Measurements from ENCODE around the gene CTBP2. TPM values are rescaled to one million over a fixed set of nuclear protein-coding genes. Genes with fewer than 3 reads are reported as not detected.

The CTBP2 gene
- total and polyA plus RNA-seq, 4 donors: 32.4 to 85.7 (median 68.7) TPM

GRCh38 chr10:125106586-125106985 lies 53.8 kb downstream of the CTBP2 start:
- intact Hi-C loops (cut with DNase I): no loop called here
- DNase-seq: peak in 1 of 2 donors; percentile 60

GRCh38 chr10:125105706-125106255 lies 54.6 kb downstream of the CTBP2 start:
- WGBS, 2 donors: 83 to 88% methylated on average over 9 of the region's 9 CpGs
- DNase-seq: no peak
- peak; percentile 39 for ATAC-seq (ENCODE audit: low FRiP score)
- Histone ChIP-seq H3K27ac (ENCODE audit: low read depth in 1 of 2, low read length in 2 of 2) (no peak overlapping the region), H3K4me3 (ENCODE audit: low read length in 2 of 2) (no peak overlapping the region), H3K36me3 (ENCODE audit: control insufficient read depth in 1 of 2, insufficient read depth in 2 of 2, low read length in 1 of 2) (peaks cover 0 to 2% of the 10 kb centered on the region in 2 donors), H3K9me3 (ENCODE audit: control insufficient read depth, low read length) (no peaks in the 10 kb centered on the region), H3K4me1 (ENCODE audit: control insufficient read depth in 1 of 2, insufficient read depth in 2 of 2, low read length in 2 of 2) (no peaks in the 10 kb centered on the region), H3K27me3 (ENCODE audit: control insufficient read depth in 1 of 2, insufficient read depth in 2 of 2, low read length in 1 of 2) (no peaks in the 10 kb centered on the region)
- intact Hi-C loops (cut with DNase I): no loop called here

More at GRCh38 chr10:125106586-125106985, 53.8 kb downstream of the CTBP2 start:
- H3K27ac ChIP-seq (ENCODE audit: low read depth in 1 of 2, low read length in 2 of 2): no peak overlapping the region
- 87 to 89% methylated on average over 9 of the region's 9 CpGs for WGBS, 2 donors
- peaks cover 0 to 2% of the 10 kb centered on the region in 2 donors for H3K36me3 ChIP-seq (ENCODE audit: control insufficient read depth in 1 of 2, insufficient read depth in 2 of 2, low read length in 1 of 2)
- no peaks in the 10 kb centered on the region for H3K9me3 ChIP-seq (ENCODE audit: control insufficient read depth, low read length)
- H3K27me3 ChIP-seq (ENCODE audit: control insufficient read depth in 1 of 2, insufficient read depth in 2 of 2, low read length in 1 of 2): no peaks in the 10 kb centered on the region
- H3K4me1 ChIP-seq (ENCODE audit: control insufficient read depth in 1 of 2, insufficient read depth in 2 of 2, low read length in 2 of 2): no peaks in the 10 kb centered on the region
- no peak for ATAC-seq (ENCODE audit: low FRiP score)
- no peak overlapping the region for H3K4me3 ChIP-seq (ENCODE audit: low read length in 2 of 2)

- Histone ChIP-seq H3K36me3 (ENCODE audit: control insufficient read depth in 1 of 2, insufficient read depth in 2 of 2, low read length in 1 of 2) (peaks cover 0 to 2% of the 10 kb centered on the region in 2 donors), H3K9me3 (ENCODE audit: control insufficient read depth, low read length) (no peaks in the 10 kb centered on the region), H3K27me3 (ENCODE audit: control insufficient read depth in 1 of 2, insufficient read depth in 2 of 2, low read length in 1 of 2) (no peaks in the 10 kb centered on the region), H3K27ac (ENCODE audit: low read depth in 1 of 2, low read length in 2 of 2) (no peak overlapping the region), H3K4me3 (ENCODE audit: low read length in 2 of 2) (no peak overlapping the region), H3K4me1 (ENCODE audit: control insufficient read depth in 1 of 2, insufficient read depth in 2 of 2, low read length in 2 of 2) (no peaks in the 10 kb centered on the region)
- intact Hi-C loops (cut with DNase I): no loop called here
- ATAC-seq (ENCODE audit: low FRiP score): no peak
- no peak for DNase-seq
Observed at GRCh38 chr10:125105155-125105554, 55.2 kb downstream of the CTBP2 start.

GRCh38 chr10:125104559-125104958 lies 55.8 kb downstream of the CTBP2 start:
- WGBS, 2 donors: 64 to 65% methylated on average over 10 of the region's 10 CpGs
- H3K27ac ChIP-seq (ENCODE audit: low read depth in 1 of 2, low read length in 2 of 2): no peak overlapping the region
- peaks cover 0 to 2% of the 10 kb centered on the region in 2 donors for H3K36me3 ChIP-seq (ENCODE audit: control insufficient read depth in 1 of 2, insufficient read depth in 2 of 2, low read length in 1 of 2)
- no peak for DNase-seq
- no peak overlapping the region for H3K4me3 ChIP-seq (ENCODE audit: low read length in 2 of 2)
- no peaks in the 10 kb centered on the region for H3K9me3 ChIP-seq (ENCODE audit: control insufficient read depth, low read length)
- H3K4me1 ChIP-seq (ENCODE audit: control insufficient read depth in 1 of 2, insufficient read depth in 2 of 2, low read length in 2 of 2): no peaks in the 10 kb centered on the region
- intact Hi-C loops (cut with DNase I): no loop called here
- no peak for ATAC-seq (ENCODE audit: low FRiP score)
- H3K27me3 ChIP-seq (ENCODE audit: control insufficient read depth in 1 of 2, insufficient read depth in 2 of 2, low read length in 1 of 2): no peaks in the 10 kb centered on the region

GRCh38 chr10:125103924-125104323 lies 56.4 kb downstream of the CTBP2 start:
- ATAC-seq (ENCODE audit: low FRiP score) (no peak), DNase-seq (no peak)
- Histone ChIP-seq H3K4me3 (ENCODE audit: low read length in 2 of 2) (no peak overlapping the region), H3K27ac (ENCODE audit: low read depth in 1 of 2, low read length in 2 of 2) (no peak overlapping the region), H3K36me3 (ENCODE audit: control insufficient read depth in 1 of 2, insufficient read depth in 2 of 2, low read length in 1 of 2) (peaks cover 0 to 2% of the 10 kb centered on the region in 2 donors), H3K9me3 (ENCODE audit: control insufficient read depth, low read length) (no peaks in the 10 kb centered on the region), H3K4me1 (ENCODE audit: control insufficient read depth in 1 of 2, insufficient read depth in 2 of 2, low read length in 2 of 2) (no peaks in the 10 kb centered on the region), H3K27me3 (ENCODE audit: control insufficient read depth in 1 of 2, insufficient read depth in 2 of 2, low read length in 1 of 2) (no peaks in the 10 kb centered on the region)
- WGBS, 2 donors: 87 to 89% methylated on average over 17 of the region's 17 CpGs
- intact Hi-C loops (cut with DNase I): no loop called here

- no peak overlapping the region for H3K27ac ChIP-seq (ENCODE audit: low read depth in 1 of 2, low read length in 2 of 2)
- DNase-seq (no peak), ATAC-seq (ENCODE audit: low FRiP score) (no peak)
- no peaks in the 10 kb centered on the region for H3K4me1 ChIP-seq (ENCODE audit: control insufficient read depth in 1 of 2, insufficient read depth in 2 of 2, low read length in 2 of 2)
- no peak overlapping the region for H3K4me3 ChIP-seq (ENCODE audit: low read length in 2 of 2)
- WGBS, 2 donors: 82 to 87% methylated on average over 9 of the region's 9 CpGs
- intact Hi-C loops (cut with DNase I): no loop called here
- H3K36me3 ChIP-seq (ENCODE audit: control insufficient read depth in 1 of 2, insufficient read depth in 2 of 2, low read length in 1 of 2): peaks cover 0 to 2% of the 10 kb centered on the region in 2 donors
- no peaks in the 10 kb centered on the region for H3K9me3 ChIP-seq (ENCODE audit: control insufficient read depth, low read length)
- no peaks in the 10 kb centered on the region for H3K27me3 ChIP-seq (ENCODE audit: control insufficient read depth in 1 of 2, insufficient read depth in 2 of 2, low read length in 1 of 2)
Observed at GRCh38 chr10:125103466-125103865, 56.9 kb downstream of the CTBP2 start.

- no peak for DNase-seq
- Histone ChIP-seq H3K9me3 (ENCODE audit: control insufficient read depth, low read length) (no peaks in the 10 kb centered on the region), H3K27me3 (ENCODE audit: control insufficient read depth in 1 of 2, insufficient read depth in 2 of 2, low read length in 1 of 2) (no peaks in the 10 kb centered on the region), H3K4me3 (ENCODE audit: low read length in 2 of 2) (no peak overlapping the region), H3K36me3 (ENCODE audit: control insufficient read depth in 1 of 2, insufficient read depth in 2 of 2, low read length in 1 of 2) (no peaks in the 10 kb centered on the region), H3K27ac (ENCODE audit: low read depth in 1 of 2, low read length in 2 of 2) (no peak overlapping the region), H3K4me1 (ENCODE audit: control insufficient read depth in 1 of 2, insufficient read depth in 2 of 2, low read length in 2 of 2) (no peaks in the 10 kb centered on the region)
- WGBS, 2 donors: 85 to 87% methylated on average over 10 of the region's 10 CpGs
- no peak for ATAC-seq (ENCODE audit: low FRiP score)
- intact Hi-C loops (cut with DNase I): no loop called here
Observed at GRCh38 chr10:125102821-125103220, 57.5 kb downstream of the CTBP2 start.

- H3K27me3 ChIP-seq (ENCODE audit: control insufficient read depth in 1 of 2, insufficient read depth in 2 of 2, low read length in 1 of 2): no peaks in the 10 kb centered on the region
- H3K4me1 ChIP-seq (ENCODE audit: control insufficient read depth in 1 of 2, insufficient read depth in 2 of 2, low read length in 2 of 2): no peaks in the 10 kb centered on the region
- DNase-seq (peak in 1 of 2 donors; percentile 31), ATAC-seq (ENCODE audit: low FRiP score) (no peak)
- H3K36me3 ChIP-seq (ENCODE audit: control insufficient read depth in 1 of 2, insufficient read depth in 2 of 2, low read length in 1 of 2): no peaks in the 10 kb centered on the region
- H3K9me3 ChIP-seq (ENCODE audit: control insufficient read depth, low read length): no peaks in the 10 kb centered on the region
- H3K27ac ChIP-seq (ENCODE audit: low read depth in 1 of 2, low read length in 2 of 2): no peak overlapping the region
- WGBS, 2 donors: 54 to 55% methylated on average over 3 of the region's 3 CpGs
- H3K4me3 ChIP-seq (ENCODE audit: low read length in 2 of 2): no peak overlapping the region
- intact Hi-C loops (cut with DNase I): no loop called here
Observed at GRCh38 chr10:125102246-125102645, 58.1 kb downstream of the CTBP2 start.

GRCh38 chr10:125101581-125101980 lies 58.8 kb downstream of the CTBP2 start:
- no peak for ATAC-seq (ENCODE audit: low FRiP score)
- H3K27me3 ChIP-seq (ENCODE audit: control insufficient read depth in 1 of 2, insufficient read depth in 2 of 2, low read length in 1 of 2): no peaks in the 10 kb centered on the region
- WGBS, 2 donors: 92 to 96% methylated on average over 9 of the region's 9 CpGs

More at GRCh38 chr10:125101581-125101980, 58.8 kb downstream of the CTBP2 start:
- intact Hi-C loops (cut with DNase I): no loop called here
- H3K4me1 ChIP-seq (ENCODE audit: control insufficient read depth in 1 of 2, insufficient read depth in 2 of 2, low read length in 2 of 2): no peaks in the 10 kb centered on the region
- H3K4me3 ChIP-seq (ENCODE audit: low read length in 2 of 2): no peak overlapping the region
- no peak overlapping the region for H3K27ac ChIP-seq (ENCODE audit: low read depth in 1 of 2, low read length in 2 of 2)
- DNase-seq: peak in 1 of 2 donors; percentile 22
- H3K9me3 ChIP-seq (ENCODE audit: control insufficient read depth, low read length): no peaks in the 10 kb centered on the region
- no peaks in the 10 kb centered on the region for H3K36me3 ChIP-seq (ENCODE audit: control insufficient read depth in 1 of 2, insufficient read depth in 2 of 2, low read length in 1 of 2)

Data from aorta (tissue), 5 donors.